ENCODE data around the gene CSNK1G2. TPM values are rescaled to one million over a fixed set of nuclear protein-coding genes. Genes with fewer than 3 reads are reported as not detected.

Gene CSNK1G2
- total RNA-seq, 4 donors from 2014 or later = 17.3 to 50.9 (median 26.2) TPM

DNA sequence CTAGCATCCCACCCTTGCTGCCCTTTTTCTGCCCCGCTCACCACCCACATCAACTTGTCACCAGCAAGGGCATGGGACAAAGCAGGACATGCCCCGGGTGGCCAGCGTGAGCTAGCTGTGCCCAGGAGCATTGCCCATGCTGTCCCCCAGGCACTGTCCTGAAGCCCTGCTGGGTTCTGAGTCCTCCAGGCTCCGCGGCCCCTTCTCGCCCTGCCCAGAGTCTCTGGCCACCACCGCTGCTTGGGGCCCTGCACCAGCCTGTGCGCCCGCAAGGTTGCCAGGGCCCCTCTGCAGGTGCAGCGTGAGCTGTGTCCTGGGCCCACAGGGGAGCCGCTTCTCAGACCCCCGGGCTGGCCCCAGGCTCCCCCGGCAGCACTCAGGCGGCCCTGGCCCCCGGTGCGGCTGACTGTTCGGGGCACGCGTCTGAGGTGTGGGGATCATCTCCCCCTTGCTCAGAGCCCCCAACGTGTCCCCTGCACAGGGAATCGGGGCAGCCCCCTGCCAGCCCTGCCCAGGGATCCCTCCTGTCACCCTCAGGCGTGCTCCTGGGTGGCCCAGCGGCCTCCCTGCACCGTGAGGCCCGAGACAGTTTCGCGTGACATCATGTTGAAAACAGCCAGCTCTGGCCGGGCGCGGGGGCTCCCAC is 4.1 kb downstream of the CSNK1G2 start:
- TF ChIP-seq, protein P1, sequence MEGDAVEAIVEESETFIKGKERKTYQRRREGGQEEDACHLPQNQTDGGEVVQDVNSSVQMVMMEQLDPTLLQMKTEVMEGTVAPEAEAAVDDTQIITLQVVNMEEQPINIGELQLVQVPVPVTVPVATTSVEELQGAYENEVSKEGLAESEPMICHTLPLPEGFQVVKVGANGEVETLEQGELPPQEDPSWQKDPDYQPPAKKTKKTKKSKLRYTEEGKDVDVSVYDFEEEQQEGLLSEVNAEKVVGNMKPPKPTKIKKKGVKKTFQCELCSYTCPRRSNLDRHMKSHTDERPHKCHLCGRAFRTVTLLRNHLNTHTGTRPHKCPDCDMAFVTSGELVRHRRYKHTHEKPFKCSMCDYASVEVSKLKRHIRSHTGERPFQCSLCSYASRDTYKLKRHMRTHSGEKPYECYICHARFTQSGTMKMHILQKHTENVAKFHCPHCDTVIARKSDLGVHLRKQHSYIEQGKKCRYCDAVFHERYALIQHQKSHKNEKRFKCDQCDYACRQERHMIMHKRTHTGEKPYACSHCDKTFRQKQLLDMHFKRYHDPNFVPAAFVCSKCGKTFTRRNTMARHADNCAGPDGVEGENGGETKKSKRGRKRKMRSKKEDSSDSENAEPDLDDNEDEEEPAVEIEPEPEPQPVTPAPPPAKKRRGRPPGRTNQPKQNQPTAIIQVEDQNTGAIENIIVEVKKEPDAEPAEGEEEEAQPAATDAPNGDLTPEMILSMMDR (IDR thresholded peaks at IDR 0.05; ENCODE audit: low read depth) = no peak

DNA sequence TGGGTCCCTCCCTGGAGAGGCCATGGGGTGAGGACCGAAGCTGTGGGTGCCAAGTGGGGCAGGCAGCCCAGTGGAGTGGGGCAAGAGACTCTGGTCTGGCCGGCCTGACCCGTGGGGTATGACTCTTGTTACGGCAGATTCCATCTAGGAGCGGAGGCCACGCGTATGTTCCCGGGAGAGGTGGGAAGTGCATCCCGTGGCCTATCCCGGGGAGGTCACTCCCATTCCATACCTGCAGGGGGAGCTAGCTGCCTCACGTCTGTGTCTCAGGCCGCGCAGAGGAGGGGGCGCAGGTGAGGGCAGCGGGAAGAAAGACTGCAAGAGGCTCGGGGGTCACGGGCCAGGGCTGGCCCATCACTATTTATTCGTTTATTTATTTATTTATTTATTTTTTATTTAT is 4.9 kb downstream of the CSNK1G2 start:
- TF ChIP-seq, protein P1 (IDR thresholded peaks at IDR 0.05; ENCODE audit: low read depth) = no peak

DNA sequence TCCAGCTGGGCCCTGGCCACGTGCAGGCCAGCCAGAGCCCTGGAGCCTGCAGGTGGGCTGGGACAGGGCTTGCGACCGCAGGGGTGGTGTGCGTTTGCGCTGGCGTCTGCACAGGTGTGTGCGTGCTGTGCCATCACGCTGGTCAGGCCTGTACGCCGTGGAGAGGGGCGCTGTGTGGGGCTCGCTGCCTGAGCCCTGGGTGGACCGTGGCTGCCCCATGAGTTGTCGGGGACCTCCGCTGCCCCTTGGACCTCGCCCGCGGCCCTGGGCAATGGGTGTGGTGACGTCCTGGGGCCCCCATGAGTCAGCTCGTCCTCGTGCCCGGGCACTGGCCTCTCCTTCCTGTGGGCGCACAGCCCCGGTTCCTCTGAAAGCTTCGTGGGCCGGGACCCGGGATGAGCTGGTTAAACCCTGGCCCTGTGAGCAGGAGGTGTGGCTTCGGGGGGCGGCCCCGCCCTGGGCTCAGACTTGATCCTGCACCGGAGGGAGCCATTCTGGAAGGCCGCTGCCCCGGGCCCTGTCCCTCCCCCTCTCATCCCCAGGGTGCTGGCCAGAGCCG is 6.8 kb downstream of the CSNK1G2 start:
- TF ChIP-seq, protein P1 (IDR thresholded peaks at IDR 0.05; ENCODE audit: low read depth) = no peak

DNA sequence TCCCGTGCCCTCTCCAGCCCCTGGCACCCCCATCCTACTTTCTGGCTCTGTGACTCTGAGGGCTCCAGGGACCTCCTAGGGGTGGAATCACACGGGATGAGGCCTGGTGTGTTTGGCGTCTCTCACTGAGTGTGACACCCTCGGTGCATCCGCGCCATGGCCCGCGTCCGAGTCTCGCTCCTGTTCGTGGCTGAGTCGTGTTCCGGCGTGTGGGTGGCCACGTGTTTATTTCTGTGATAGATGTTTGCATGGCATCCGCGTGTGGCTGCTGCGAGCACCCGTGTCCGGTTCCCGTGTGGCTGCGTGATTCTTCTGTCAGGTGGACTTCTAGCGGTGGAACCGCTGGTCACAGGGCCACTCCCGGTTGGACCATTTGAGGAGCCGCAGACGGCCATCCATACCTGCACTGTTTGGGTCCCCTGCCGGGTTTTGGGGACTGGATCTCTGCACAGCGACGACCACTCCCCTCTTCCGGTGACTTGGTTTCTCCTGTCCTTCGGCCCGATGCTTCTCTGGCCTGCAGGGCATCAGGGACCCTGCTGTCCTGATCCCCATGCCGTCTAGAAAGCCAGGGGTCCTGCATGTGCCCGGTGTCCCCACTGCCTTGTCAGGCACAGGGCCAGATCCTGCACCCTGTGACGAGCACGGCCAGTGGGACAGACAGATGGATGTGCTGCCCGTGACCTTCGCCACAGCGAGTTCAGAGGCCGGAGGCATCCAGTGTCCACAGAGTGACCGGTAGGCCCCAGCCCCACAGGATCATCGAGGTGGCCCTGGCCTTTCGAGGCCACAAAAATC is 8.5 kb downstream of the CSNK1G2 start:
- TF ChIP-seq, protein P1 (IDR thresholded peaks at IDR 0.05; ENCODE audit: low read depth) = no peak

DNA sequence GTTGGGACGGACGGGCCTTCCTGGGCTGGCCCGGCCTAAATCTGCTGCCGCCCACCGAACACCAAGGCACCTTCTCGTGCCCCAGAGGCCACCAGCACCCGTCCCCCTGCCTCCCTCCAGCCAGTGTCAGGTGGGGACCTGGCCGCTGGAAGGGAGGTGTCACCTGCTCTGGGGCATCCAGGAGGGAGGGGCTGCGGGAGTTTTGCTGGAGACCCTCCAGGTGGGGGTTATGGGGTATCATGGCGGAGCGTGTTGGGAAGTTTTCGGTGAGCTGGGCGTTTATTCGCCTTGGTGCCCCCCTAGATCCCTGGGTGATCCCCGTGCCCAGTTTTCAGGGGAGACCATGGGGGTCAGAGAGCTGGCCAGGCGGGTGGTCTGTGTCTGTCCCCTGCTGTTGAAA is 9.7 kb downstream of the CSNK1G2 start:
- TF ChIP-seq, protein P1 (IDR thresholded peaks at IDR 0.05; ENCODE audit: low read depth) = no peak

DNA sequence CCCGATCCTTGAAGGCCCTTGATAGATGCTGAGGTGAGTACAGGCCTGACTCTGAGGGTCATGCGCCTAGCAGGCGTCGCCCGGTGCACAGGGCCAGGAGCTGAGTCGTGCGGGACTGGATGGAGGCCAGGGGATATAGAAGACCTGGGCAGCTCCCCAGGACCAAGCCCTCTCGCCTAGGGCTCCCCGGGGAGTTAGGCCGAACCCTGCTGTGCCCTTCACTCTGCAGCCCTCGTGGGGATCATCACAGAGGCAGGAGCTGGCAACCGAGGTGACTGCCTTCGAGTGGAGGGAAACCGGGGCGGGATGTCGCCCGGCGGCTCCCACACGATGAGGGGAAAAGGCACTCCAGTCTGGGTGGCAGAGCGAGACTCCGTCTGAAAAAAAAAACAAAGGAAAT is 11.7 kb downstream of the CSNK1G2 start:
- TF ChIP-seq, protein P1 (IDR thresholded peaks at IDR 0.05; ENCODE audit: low read depth) = no peak

DNA sequence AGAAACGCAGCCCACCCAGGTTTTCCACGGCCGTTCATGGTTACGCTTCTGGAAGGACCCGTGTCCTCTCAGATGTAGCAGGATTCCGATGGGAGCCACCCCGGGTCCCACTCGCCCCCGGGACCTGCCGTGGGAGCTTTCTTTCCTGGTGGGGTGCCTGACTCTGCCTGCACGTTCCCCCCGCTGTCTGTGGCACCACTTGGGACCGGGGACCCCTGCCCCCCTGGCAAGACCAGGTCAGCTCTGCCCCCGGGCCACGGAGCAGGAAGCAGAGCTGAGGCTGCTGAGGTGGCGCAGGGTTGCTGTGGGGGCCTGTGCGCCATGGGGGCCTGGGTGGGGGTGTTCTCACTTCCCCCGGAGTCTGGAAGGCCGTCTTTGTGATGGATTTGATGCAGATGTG is 12.1 kb downstream of the CSNK1G2 start:
- TF ChIP-seq, protein P1 (IDR thresholded peaks at IDR 0.05; ENCODE audit: low read depth) = no peak

Measured in subcutaneous adipose tissue (tissue), 4 donors.